ENCODE results near the gene TLR5.
A peak's percentile ranks its signal among the peaks of the same experiment; 100 is the strongest.
"Not testable (repeated sequence)": the region's sequence is repeated elsewhere in the genome, so short reads cannot be mapped to it uniquely, and the experiment has no call there.

Gene TLR5
- 0.97 to 1.5 reads per million in 2 donors for total RNA-seq

GRCh38 chr1:223142795-223143536, at the start of gene TLR5:
Gene TLR5, minus strand, starts transcription at chr1:223143248. Its CDS starts 30,217 bp downstream, at chr1:223113031.
- peak; percentile 83 for DNase-seq

GRCh38 chr1:223189903-223190724, 47.1 kb upstream of the TLR5 start:
- peak; percentile 14 for DNase-seq

GRCh38 chr1:223189525-223189902, 46.5 kb upstream of the TLR5 start:
- no peak for DNase-seq

GRCh38 chr1:223188618-223189356, 45.7 kb upstream of the TLR5 start:
- no peak for DNase-seq

GRCh38 chr1:223186800-223187199, 43.8 kb upstream of the TLR5 start:
- no peak for DNase-seq

- DNase-seq = no peak
Observed at GRCh38 chr1:223183268-223183862, 40.3 kb upstream of the TLR5 start.

- DNase-seq = no peak
Observed at GRCh38 chr1:223180731-223181321, 37.8 kb upstream of the TLR5 start.

- DNase-seq = no peak
Observed at GRCh38 chr1:223179786-223180185, 36.7 kb upstream of the TLR5 start.

- DNase-seq = no peak
Observed at GRCh38 chr1:223179280-223179679, 36.2 kb upstream of the TLR5 start.

- no peak for DNase-seq
Observed at GRCh38 chr1:223177681-223178080, 34.6 kb upstream of the TLR5 start.

- DNase-seq = no peak
Observed at GRCh38 chr1:223176437-223176836, 33.4 kb upstream of the TLR5 start.

- DNase-seq = no peak
Observed at GRCh38 chr1:223175633-223176032, 32.6 kb upstream of the TLR5 start.

- DNase-seq = no peak
Observed at GRCh38 chr1:223175032-223175431, 32.0 kb upstream of the TLR5 start.

GRCh38 chr1:223169458-223169857, 26.4 kb upstream of the TLR5 start:
- not testable (repeated sequence) for DNase-seq

- no peak for DNase-seq
Observed at GRCh38 chr1:223161321-223161720, 18.3 kb upstream of the TLR5 start.

- no peak for DNase-seq
Observed at GRCh38 chr1:223156343-223156742, 13.3 kb upstream of the TLR5 start.

GRCh38 chr1:223155153-223155552, 12.1 kb upstream of the TLR5 start:
- DNase-seq = no peak

GRCh38 chr1:223153177-223154119, 10.4 kb upstream of the TLR5 start:
- DNase-seq = no peak

GRCh38 chr1:223152399-223152798, 9.4 kb upstream of the TLR5 start:
- DNase-seq = no peak

- no peak for DNase-seq
Observed at GRCh38 chr1:223150443-223150842, 7.4 kb upstream of the TLR5 start.

- no peak for DNase-seq
Observed at GRCh38 chr1:223147873-223148272, 4.8 kb upstream of the TLR5 start.
